HEK293 (cell line): ENCODE measurements around the gene LENEP.

Experiments used
- YY1 ChIP-seq: fragments of 450-650 bp; formaldehyde crosslinking; IDR thresholded peaks from 2 replicates; pipeline ENCODE4 v1.5.1; 2018; ENCODE audit warnings: missing biosample characterization, missing genetic modification characterization
- ZNF121 ChIP-seq: fragments of 450-650 bp; formaldehyde crosslinking; IDR thresholded peaks from 2 replicates; pipeline ENCODE4 v1.5.1; 2016; ENCODE audit warnings: missing biosample characterization, missing genetic modification characterization
- ZNF133 ChIP-seq: fragments of 450-650 bp; formaldehyde crosslinking; IDR thresholded peaks from 2 replicates; pipeline ENCODE4 v1.5.1; 2016; ENCODE audit warnings: missing biosample characterization, missing genetic modification characterization
- ZNF837 ChIP-seq: fragments of 450-650 bp; formaldehyde crosslinking; IDR thresholded peaks from 2 replicates; pipeline ENCODE4 v1.5.1; 2016; ENCODE audit warnings: missing biosample characterization, missing genetic modification characterization
- TF ChIP-seq, protein P1 (sequence below): fragments of 450-650 bp; formaldehyde crosslinking; IDR thresholded peaks from 2 replicates; pipeline ENCODE4 v1.5.1; 2016; ENCODE audit warnings: missing biosample characterization, missing genetic modification characterization
- TF ChIP-seq, protein P2 (sequence below): fragments of 450-650 bp; formaldehyde crosslinking; IDR thresholded peaks from 2 replicates; pipeline ENCODE4 v1.5.1; 2016; ENCODE audit warnings: missing biosample characterization, missing genetic modification characterization

DNA sequence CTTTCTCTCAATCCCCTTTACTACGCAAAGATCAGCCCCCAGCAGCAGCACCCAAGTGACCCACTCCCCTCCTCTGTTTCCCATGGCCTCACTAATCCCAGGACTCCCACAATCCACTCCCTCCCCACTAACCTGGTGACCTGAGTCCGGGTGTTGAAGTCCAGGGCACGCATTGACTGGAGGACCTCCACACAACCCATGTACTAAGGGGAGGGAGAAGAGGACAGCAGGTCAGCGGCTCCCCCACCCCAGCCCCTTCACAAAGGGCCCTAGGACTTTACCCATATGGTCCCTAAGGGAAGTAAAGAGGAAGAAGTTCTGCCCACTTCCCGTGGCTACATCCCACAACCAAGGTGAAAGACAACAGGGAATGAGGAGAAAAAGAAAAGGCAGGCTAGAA is 24.1 kb upstream of the LENEP start:
- TF ChIP-seq, protein P1, sequence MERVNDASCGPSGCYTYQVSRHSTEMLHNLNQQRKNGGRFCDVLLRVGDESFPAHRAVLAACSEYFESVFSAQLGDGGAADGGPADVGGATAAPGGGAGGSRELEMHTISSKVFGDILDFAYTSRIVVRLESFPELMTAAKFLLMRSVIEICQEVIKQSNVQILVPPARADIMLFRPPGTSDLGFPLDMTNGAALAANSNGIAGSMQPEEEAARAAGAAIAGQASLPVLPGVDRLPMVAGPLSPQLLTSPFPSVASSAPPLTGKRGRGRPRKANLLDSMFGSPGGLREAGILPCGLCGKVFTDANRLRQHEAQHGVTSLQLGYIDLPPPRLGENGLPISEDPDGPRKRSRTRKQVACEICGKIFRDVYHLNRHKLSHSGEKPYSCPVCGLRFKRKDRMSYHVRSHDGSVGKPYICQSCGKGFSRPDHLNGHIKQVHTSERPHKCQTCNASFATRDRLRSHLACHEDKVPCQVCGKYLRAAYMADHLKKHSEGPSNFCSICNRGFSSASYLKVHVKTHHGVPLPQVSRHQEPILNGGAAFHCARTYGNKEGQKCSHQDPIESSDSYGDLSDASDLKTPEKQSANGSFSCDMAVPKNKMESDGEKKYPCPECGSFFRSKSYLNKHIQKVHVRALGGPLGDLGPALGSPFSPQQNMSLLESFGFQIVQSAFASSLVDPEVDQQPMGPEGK, result no peak
- TF ChIP-seq ZNF121 (tag by site-specific recombination) (no peak), ZNF133 (tag by site-specific recombination) (no peak), YY1 (tag by site-specific recombination) (no peak), ZNF837 (tag by site-specific recombination) (no peak)
- TF ChIP-seq, protein P2, sequence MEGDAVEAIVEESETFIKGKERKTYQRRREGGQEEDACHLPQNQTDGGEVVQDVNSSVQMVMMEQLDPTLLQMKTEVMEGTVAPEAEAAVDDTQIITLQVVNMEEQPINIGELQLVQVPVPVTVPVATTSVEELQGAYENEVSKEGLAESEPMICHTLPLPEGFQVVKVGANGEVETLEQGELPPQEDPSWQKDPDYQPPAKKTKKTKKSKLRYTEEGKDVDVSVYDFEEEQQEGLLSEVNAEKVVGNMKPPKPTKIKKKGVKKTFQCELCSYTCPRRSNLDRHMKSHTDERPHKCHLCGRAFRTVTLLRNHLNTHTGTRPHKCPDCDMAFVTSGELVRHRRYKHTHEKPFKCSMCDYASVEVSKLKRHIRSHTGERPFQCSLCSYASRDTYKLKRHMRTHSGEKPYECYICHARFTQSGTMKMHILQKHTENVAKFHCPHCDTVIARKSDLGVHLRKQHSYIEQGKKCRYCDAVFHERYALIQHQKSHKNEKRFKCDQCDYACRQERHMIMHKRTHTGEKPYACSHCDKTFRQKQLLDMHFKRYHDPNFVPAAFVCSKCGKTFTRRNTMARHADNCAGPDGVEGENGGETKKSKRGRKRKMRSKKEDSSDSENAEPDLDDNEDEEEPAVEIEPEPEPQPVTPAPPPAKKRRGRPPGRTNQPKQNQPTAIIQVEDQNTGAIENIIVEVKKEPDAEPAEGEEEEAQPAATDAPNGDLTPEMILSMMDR (tag by site-specific recombination), result no peak
